Astrocyte (in vitro differentiated cells and primary cell): ENCODE measurements around the gene CORO2A.

Source experiments
- CTCF ChIP-seq: IDR thresholded peaks from 2 replicates; pipeline ENCODE4 v1.5.1; 2011; ENCODE audit warnings: low read depth, mild to moderate bottlenecking, inconsistent platforms, low read length, moderate library complexity; ENCODE audit not compliant: insufficient read depth
- EZH2 ChIP-seq: IDR thresholded peaks from 2 replicates; pipeline ENCODE4 v1.6.1; 2012; ENCODE audit warnings: mild to moderate bottlenecking, low read length, inconsistent platforms; ENCODE audit not compliant: insufficient read depth

GRCh38 chr9:98217255-98217654 lies 24.8 kb upstream of the CORO2A start:
- no peak for TF ChIP-seq CTCF
- no peak for TF ChIP-seq EZH2
